DND-41 (cell line): Measurements from ENCODE around the gene RPS25.

ENCODE experiments used
- ATAC-seq: fragments of 200-7000 bp; cut with Tn5 transposase; 3 replicates; pipeline ENCODE4 v1.9.1; 2021; ENCODE audit warnings: low read depth; ENCODE audit not compliant: insufficient read depth
- DNase-seq: peaks from one replicate; pipeline ENCODE4 v3.0.0-alpha.2; 2020
- H2AFZ ChIP-seq: 2 replicates; pipeline ENCODE4 v1.6.0; 2012; ENCODE audit warnings: low read depth, low read length
- H3K27ac ChIP-seq: 2 replicates; pipeline ENCODE4 v1.5.1; 2012; ENCODE audit warnings: low read length, inconsistent platforms
- H3K27me3 ChIP-seq: fragments of 200-600 bp; sonication (generic); 2 replicates; pipeline ENCODE4 v1.6.0; 2012; ENCODE audit warnings: low read length, mild to moderate bottlenecking, inconsistent platforms; ENCODE audit not compliant: insufficient read depth, poor library complexity
- H3K36me3 ChIP-seq: 2 replicates; pipeline ENCODE4 v1.5.1; 2012; ENCODE audit warnings: low read length, inconsistent platforms; ENCODE audit not compliant: insufficient read depth
- H3K4me1 ChIP-seq: 2 replicates; pipeline ENCODE4 v1.5.1; 2012; ENCODE audit warnings: mild to moderate bottlenecking, low read length; ENCODE audit not compliant: insufficient read depth
- H3K4me2 ChIP-seq: 2 replicates; pipeline ENCODE4 v1.6.0; 2012; ENCODE audit warnings: mild to moderate bottlenecking, moderate library complexity, low read length, inconsistent platforms; ENCODE audit not compliant: insufficient read depth
- H3K4me3 ChIP-seq, 2 experiments: fragments of 200-600 bp in 1 of 2; shearing (Covaris generic) in 1 of 2; 2 replicates each; pipeline ENCODE4 v1.5.1; 2012 to 2016; ENCODE audit warnings: inconsistent platforms in 2 of 2, low read length in 2 of 2, mild to moderate bottlenecking in 2 of 2, low read depth in 1 of 2, moderate library complexity in 1 of 2
- H3K79me2 ChIP-seq: 2 replicates; pipeline ENCODE4 v1.6.0; 2012; ENCODE audit warnings: low read length, inconsistent platforms; ENCODE audit not compliant: insufficient read depth
- H3K9ac ChIP-seq: 2 replicates; pipeline ENCODE4 v1.6.0; 2012; ENCODE audit warnings: low read depth, mild to moderate bottlenecking, inconsistent platforms, low read length, moderate library complexity
- H3K9me3 ChIP-seq: 2 replicates; pipeline ENCODE4 v1.5.1; 2012; ENCODE audit warnings: low read length, moderate library complexity, mild to moderate bottlenecking, inconsistent platforms; ENCODE audit not compliant: insufficient read depth, severe bottlenecking
- H4K20me1 ChIP-seq: 2 replicates; pipeline ENCODE4 v1.6.0; 2012; ENCODE audit warnings: low read length; ENCODE audit not compliant: insufficient read depth
- EZH2 ChIP-seq: IDR thresholded peaks from 3 replicates; pipeline ENCODE4 v1.6.1; 2012; ENCODE audit warnings: borderline replicate concordance, low read depth, mild to moderate bottlenecking, moderate library complexity, low read length, inconsistent platforms; ENCODE audit not compliant: severe bottlenecking
- TF ChIP-seq, protein P1 (sequence below): IDR thresholded peaks from 2 replicates; pipeline ENCODE4 v1.5.1; 2012; ENCODE audit warnings: borderline replicate concordance, low read length, moderate library complexity, mild to moderate bottlenecking; ENCODE audit not compliant: poor library complexity, severe bottlenecking; ENCODE audit errors: extremely low read depth

The RPS25 gene

DNA sequence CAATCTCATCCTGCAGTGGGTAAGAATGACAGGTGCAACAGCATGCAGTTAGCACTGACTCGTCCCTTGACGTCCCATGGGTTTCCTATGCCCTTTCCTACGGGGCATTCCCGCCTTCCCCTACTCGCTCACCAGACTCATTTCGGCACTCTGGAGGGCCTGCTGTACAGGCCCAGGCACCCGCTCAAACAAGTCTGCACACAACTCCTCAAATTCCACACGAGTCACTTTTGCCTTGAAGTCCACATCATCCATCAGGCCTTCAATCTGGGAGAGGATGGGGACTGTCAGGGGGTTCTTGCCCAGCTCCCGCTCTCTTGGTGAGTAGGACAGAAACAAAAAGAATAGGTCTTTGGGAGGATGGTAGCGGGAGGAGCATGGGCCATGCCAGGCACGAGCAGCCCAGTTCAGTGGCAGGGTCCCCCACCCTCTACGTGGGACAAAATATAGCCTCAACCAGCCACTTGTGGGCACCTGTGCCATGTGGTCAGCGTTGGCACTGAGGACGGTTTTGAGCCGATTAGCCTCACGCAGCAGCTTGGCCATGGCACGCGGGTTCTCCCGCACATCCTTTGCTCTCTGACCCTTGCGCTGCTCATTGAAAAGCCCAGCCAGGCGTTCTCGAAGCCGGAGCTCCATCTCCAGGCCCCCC, 34.1 kb upstream of the RPS25 start:
- DNase-seq (no peak), ATAC-seq (no peak)
- no peak overlapping the region for H2AFZ ChIP-seq
- H3K79me2 ChIP-seq, result peaks cover 36% of the 10 kb centered on the region
- H3K4me3 ChIP-seq, result no peak overlapping the region
- H3K36me3 ChIP-seq, result peaks cover 84% of the 10 kb centered on the region
- H4K20me1 ChIP-seq, result peaks cover 26% of the 10 kb centered on the region; the same call in 1 of the 2 replicates
- H3K9ac ChIP-seq, result no peak overlapping the region
- no peak for TF ChIP-seq EZH2
- TF ChIP-seq, protein P1, sequence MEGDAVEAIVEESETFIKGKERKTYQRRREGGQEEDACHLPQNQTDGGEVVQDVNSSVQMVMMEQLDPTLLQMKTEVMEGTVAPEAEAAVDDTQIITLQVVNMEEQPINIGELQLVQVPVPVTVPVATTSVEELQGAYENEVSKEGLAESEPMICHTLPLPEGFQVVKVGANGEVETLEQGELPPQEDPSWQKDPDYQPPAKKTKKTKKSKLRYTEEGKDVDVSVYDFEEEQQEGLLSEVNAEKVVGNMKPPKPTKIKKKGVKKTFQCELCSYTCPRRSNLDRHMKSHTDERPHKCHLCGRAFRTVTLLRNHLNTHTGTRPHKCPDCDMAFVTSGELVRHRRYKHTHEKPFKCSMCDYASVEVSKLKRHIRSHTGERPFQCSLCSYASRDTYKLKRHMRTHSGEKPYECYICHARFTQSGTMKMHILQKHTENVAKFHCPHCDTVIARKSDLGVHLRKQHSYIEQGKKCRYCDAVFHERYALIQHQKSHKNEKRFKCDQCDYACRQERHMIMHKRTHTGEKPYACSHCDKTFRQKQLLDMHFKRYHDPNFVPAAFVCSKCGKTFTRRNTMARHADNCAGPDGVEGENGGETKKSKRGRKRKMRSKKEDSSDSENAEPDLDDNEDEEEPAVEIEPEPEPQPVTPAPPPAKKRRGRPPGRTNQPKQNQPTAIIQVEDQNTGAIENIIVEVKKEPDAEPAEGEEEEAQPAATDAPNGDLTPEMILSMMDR, result no peak
- H3K4me1 ChIP-seq, result peaks cover 18% of the 10 kb centered on the region
- no peaks in the 10 kb centered on the region for H3K9me3 ChIP-seq
- H3K27me3 ChIP-seq, result no peaks in the 10 kb centered on the region
- no peak overlapping the region for H3K27ac ChIP-seq
- H3K4me2 ChIP-seq, result no peak overlapping the region

DNA sequence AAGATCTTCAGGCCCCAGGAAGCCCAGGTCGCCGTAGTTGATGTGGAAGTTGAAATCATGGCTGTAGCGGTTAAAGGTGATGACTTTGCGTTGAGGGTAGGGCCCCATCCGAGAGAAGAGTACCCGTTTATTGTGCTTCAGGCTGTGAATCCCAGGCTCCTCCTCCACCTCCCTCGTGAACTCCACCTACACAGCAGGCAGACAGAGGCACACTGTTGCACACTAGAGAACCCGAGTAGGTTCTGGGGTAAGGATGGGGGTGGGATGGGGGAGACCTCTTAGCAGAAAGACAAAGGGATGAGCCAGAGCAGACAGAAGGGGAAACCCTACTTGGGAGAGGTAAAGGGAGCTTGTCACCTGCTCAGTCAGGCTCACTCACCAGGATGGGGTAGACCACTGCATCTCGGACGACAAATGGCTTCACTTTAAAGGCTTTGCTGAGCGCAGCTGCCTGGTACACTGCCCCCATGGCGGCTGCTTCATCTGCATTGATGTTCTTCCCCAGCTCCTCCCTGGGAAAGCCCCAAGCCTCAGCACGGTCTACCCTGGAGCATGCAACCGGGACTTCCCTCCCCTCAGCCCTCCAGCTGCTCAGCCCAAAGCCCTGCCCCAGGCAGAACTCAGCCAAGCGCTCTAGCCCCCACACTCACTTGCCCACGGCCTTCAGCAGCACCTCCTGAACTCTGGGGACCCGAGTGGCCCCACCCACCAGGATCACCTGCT, 33.5 kb upstream of the RPS25 start:
- Histone ChIP-seq H3K27me3 (no peaks in the 10 kb centered on the region), H3K4me2 (no peak overlapping the region), H3K9me3 (no peaks in the 10 kb centered on the region), H2AFZ (no peak overlapping the region), H3K27ac (no peak overlapping the region), H3K36me3 (peaks cover 89% of the 10 kb centered on the region), H3K4me1 (peaks cover 18% of the 10 kb centered on the region), H3K9ac (no peak overlapping the region), H3K4me3 (no peak overlapping the region), H4K20me1 (peaks cover 26% of the 10 kb centered on the region; the same call in 1 of the 2 replicates), H3K79me2 (peaks cover 33% of the 10 kb centered on the region)
- no peak for ATAC-seq
- TF ChIP-seq, protein P1, result no peak
- TF ChIP-seq EZH2, result no peak
- DNase-seq, result no peak

DNA sequence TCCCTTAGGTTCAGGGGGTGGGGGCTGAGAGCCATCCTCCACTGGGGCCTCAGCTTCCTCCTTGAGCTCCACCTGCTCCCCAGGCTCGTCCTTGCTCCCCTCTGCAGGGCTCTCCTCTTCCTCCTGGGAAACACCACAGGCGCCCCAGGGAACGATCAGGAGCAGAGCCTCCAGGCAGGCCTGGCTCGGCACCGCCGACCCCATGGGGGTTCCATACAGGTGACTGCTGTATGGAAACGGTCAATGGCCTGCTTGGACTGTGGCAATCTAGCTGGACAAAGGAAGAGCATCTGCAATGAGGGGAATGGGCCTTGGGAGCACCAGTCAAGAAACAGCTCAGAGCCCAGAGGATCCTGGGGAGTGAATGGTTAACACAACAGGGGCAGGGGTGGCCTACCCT, 30.9 kb upstream of the RPS25 start:
- Histone ChIP-seq H3K36me3 (peaks cover 95% of the 10 kb centered on the region), H3K27me3 (no peaks in the 10 kb centered on the region), H3K4me3 (no peak overlapping the region), H2AFZ (no peak overlapping the region), H3K9ac (no peak overlapping the region), H3K9me3 (no peaks in the 10 kb centered on the region), H3K4me2 (no peak overlapping the region), H3K79me2 (peaks cover 8% of the 10 kb centered on the region; the same call in 1 of the 2 replicates), H3K27ac (no peak overlapping the region), H3K4me1 (no peaks in the 10 kb centered on the region), H4K20me1 (0 out of 2 replicates have a peak, but pooled peaks cover 3% of the 10 kb centered on the region)
- DNase-seq (no peak), ATAC-seq (no peak)
- TF ChIP-seq EZH2, result no peak
- TF ChIP-seq, protein P1, result no peak
